Midbrain (tissue), 1 donor: ENCODE measurements around the gene SPEM2.
A peak's percentile ranks its signal among the peaks of the same experiment; 100 is the strongest.

ENCODE experiments used
- DNase-seq: peaks from one replicate; lab custom pipeline; 2025; lab: John Stamatoyannopoulos, UW

SPEM2 gene

DNA sequence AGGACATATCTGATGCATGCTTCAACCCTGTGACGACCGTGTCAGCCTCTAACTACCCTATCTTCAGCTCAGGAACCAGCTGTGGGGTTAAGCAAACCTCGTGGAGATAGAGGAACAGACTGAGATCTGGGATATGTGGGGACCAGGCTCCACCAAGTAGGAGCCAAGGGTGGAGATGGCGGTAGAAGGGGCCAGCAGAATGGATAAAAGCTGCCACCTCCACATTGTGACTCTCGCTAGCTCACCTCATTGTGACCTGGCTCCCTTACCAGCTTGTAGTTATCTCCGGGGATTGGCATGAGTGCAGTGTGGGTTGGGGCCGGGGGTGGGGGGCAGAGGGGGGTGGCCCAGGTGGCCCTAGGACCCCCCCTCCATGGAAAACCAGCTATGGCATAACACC is at the start of gene SPEM2:
SPEM2 (plus strand) TSS at position 301 of the 400 bp plus-strand sequence; CDS start at position 374, 73 bp downstream.
- no peak for DNase-seq

GRCh38 chr17:7379134-7379533 is 46.3 kb upstream of the SPEM2 start:
- no peak for DNase-seq

DNA sequence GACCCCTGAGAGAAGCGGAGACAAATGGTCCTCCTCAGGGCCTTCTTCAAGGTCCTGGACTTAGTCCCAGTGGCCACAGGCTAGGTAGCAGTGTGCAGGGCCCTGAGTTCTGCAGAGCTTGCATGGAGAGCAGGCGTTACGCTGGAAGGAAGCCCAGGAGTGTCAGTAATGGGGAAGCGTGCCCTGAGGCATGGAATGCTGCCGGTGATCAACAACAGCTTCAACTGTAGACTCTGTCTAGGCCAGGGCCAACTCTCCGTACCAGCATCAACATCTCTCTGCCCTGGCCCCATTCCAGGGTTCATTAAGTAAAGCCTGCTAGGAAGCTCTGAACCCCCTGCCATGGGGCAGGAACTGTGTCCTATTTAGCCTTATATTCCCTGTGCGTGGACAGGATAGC is 45.1 kb upstream of the SPEM2 start:
- DNase-seq = no peak

DNA sequence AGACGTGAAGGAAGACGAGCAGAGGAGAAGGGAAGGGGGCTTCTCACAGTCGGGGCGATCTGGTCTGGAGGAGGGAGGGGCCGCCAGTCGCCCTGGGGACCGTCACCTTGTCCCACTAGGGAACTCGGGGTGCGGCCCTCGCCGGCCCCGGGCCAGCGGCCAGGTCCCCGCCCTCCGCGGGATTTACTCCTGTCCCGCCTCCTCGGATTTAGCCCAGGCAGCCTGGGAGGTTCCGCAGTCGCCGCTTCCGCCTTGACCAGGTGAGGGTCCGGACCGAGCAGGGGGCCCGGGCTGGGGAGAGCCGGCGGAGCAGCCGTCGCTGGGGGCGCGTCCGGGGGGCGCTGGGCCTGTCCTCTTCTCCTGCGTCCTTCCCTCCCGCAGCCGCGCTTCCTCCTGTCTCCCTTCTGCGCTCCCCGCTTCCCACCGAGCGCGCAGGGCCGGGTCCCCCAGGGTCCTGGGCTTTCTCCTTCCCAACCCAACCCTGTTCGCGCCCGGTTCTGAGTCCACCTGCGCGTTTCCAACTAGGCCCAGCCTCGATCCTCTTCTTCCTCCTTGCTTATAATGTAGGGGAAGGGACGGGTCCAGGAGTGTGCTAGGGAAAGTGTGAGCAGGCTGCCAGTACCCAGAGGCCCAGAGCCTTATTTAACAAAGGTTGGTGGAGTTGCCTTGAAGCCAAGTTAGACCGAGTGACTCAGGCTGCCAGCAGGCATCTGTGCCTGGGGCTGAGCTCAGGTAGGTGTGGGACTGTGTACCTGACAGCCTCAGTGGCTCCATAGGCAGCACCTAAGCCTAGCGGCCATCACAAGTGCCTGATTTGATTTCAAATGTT is 44.3 kb upstream of the SPEM2 start, which contains the start of gene TNK1:
TNK1 (plus strand) TSS at position 235 of the 829 bp plus-strand sequence. CDS start 1,838 bp downstream, outside the sequence.
- no peak for DNase-seq

GRCh38 chr17:7382901-7383300 is 42.5 kb upstream of the SPEM2 start:
- no peak for DNase-seq

GRCh38 chr17:7383371-7383741 is 42.1 kb upstream of the SPEM2 start:
- DNase-seq = no peak

- DNase-seq = no peak
Measured at GRCh38 chr17:7383742-7384488, 41.5 kb upstream of the SPEM2 start.

DNA sequence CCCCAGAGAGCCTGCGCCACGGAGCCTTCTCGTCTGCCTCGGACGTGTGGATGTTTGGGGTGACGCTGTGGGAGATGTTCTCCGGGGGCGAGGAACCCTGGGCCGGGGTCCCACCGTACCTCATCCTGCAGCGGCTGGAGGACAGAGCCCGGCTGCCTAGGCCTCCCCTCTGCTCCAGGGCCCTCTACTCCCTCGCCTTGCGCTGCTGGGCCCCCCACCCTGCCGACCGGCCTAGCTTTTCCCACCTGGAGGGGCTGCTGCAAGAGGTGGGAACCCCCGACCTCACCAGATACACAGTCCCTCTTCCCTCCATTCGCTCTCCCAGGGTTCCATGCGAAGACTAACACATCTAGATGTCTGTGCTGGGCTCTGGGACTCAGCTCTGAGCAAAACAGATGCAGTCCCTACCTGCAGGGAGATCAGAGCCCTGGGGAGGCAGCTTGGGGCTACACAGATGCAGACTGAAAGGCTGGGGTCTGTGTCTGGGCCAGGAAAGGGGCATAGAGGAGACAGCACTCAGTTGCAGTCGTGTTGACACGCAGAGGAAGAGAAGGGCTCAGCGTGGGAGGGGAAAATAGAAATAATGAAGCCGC is 40.8 kb upstream of the SPEM2 start:
- DNase-seq = no peak

- no peak for DNase-seq
Measured at GRCh38 chr17:7388856-7389255, 36.6 kb upstream of the SPEM2 start.

DNA sequence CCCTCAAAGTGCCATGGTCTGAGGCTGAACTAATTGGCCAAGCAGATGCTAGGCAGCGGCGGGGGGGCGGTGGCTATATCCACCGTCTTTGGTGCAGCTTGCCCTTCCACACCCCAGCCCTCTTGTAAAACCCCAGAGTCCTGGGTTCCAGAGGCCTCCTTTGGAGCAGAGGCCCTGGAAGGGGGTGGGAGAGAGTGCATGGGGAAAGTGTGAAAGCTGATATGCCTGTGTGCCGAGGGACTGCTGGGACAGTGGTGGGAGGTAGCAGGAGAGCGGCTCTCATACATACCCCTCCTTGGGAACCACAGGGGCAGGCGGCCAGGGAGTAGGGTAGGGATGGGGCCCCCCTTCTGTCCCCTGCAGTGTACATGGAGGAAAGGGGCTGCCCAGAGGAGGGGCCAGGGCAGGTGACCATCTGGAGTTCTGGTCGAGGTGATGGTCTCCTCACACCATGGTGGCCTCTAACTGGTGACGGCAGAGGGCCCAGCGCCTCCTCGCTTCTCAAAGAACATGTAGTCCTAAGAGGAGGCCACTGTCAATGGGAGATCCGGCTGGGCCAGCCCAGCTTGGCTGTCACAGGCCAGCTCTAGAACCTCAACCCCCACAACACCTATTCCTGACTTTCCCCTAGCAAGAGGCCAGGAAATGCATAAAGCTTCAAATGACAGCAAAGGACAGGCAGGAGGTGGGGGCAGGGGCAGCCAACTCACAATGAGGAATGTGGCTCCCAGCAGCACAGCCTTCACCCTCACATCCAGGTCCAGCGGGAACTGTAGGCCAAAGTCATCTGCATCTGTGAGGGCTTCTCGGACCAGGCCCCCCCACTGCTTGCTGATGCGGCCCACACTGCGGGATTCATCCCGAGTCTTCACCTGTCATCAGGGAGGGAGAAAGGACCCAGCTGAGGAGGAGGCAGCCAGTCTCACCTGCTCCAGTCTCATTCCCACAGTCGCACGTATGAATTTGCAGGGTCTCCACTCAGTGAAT is 35.2 kb upstream of the SPEM2 start:
- no peak for DNase-seq

DNA sequence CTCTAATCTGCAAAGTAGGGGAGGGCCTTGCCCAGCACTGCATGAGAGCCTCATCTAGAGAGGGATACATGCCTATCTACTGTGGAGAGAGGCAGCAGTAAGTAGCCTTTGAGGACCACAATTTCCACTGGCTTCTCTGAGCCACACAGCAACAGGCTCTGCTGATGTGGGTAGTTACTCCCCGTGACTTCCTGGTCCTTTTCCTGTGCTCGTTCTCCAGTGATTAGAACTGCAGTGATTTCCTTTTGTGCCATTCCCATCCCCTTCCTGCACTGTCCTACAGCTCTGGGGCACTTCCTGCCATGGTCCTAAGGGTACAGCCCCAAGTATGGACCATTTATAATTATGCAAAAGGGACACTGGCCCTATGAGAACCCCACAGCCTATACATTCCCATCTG is 34.1 kb upstream of the SPEM2 start:
- no peak for DNase-seq

DNA sequence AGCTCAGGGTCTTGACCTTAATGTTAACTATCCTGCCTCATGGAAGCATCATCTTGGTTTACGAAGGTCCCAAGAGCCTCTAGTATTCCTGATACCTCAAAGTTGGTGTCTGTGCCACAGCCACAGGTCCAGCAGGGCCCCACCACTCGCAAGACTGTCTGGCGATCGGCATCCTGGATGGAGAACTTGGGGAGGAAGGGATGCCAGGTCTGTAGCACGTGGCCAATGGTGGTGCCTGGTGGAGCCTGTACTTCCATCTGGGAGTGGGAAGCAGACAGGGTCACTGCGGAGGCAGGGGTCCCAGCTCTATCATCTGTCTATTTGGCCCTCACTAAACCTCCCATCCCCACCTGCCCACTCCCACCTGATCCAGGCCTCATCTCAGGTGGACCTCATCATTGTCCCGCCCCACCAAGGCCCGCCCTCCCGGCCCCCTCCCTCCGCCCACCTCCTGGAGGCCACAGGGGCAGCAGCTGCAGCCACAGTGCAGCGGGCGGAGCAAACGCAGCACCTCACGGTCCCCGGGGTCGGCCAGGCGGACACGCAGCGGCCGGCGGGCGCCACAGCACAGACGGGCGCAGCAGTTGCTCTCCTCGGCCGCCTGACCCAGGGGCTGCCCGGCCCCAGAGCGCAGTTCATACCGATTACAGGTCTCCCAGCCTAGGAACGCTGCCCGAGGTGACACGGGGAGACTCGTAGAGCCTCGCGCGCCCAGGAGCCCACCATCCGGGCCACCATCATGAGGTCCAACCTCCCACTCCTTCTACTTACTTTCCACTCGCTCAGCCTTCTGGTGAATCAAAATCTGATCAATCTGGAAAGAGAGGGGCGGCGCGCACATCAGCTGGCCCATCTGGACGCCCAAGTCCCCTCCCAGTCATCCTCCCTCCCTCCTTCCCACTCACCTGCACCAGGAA is 32.5 kb upstream of the SPEM2 start:
- DNase-seq = no peak

DNA sequence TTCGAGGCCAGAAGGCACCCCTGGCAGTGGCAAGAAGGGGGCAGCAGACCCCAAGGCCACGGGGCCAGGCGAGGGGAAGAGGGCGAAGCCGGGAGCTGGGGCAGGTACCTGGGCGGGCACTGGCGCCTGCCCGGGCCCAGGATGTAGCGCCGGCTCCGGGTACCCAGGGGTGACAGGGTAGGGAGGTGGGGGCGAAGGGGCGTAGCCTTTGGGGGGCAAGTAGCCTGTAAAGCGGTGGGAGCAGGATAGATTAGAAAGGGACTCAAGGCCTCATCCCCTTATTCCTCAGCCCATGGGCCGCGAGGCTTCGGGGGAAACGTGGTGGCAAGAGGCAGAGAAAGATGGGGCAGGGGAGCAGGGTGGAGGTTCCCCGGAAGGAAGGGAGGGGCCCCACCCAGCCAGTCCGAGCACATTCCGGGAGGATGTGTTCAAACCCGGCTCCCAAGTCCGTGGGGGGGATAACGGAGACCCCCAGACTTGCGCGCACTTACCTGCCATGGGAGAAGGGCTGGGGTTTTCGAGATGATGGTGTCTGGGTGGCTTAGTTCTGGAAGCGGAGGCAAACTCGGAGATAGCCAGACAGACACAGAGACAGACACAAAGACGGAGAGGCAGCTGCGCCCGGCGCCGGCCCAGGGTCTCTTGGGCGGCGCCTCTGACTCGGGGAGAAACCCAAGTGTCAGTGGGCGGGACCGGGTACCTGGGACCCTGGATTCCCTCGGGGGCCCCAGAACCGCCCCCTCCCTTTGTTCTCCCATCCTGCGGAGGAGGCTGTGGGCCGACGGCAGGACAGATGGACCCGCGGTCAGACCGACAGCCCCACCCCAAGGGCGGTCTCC is 31.6 kb upstream of the SPEM2 start:
- DNase-seq = no peak

DNA sequence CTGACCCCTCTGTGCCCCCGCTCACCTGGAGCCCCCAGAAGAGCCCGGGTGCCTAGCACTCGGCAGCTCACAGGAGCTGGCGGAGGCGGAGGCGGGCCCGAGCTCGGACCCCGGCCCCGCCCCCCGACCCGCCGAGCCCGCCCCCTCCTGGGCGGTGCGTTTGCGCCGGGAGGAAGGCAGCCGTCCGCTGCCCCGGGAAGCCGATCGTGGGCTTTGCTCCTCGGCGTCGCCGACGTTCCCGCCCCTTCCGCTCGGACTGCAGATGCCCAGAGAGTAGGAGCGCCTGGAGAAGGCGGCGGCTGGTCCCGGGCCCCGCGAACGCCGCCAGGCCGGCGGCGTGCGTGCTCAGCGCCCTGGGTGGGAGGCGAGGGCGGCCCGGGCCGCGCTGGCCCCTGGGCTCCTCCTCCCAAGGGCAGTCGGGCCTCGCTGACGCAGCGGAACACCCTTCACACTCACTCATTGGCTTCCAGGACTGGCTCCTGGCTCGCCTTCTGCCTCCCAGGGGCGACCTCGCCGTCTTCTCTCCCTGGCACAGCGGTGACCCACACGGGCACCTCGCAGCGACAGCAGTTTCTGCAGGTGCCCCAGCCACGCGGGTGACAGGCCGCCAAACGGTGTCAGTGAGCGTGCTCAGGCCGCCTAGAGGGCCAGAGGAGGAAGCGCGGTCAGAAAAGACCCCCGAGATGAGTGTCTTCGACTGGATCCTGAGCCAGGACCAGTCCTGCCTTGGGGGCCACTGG is 30.8 kb upstream of the SPEM2 start, which contains the start of gene PLSCR3:
PLSCR3 (minus strand) TSS at position 74 of the 740 bp plus-strand sequence. CDS start 415 bp downstream, outside the sequence.
- DNase-seq = peak; percentile 81

- no peak for DNase-seq
Measured at GRCh38 chr17:7396147-7396546, 29.3 kb upstream of the SPEM2 start.

GRCh38 chr17:7398612-7399011 is 26.8 kb upstream of the SPEM2 start:
- no peak for DNase-seq

DNA sequence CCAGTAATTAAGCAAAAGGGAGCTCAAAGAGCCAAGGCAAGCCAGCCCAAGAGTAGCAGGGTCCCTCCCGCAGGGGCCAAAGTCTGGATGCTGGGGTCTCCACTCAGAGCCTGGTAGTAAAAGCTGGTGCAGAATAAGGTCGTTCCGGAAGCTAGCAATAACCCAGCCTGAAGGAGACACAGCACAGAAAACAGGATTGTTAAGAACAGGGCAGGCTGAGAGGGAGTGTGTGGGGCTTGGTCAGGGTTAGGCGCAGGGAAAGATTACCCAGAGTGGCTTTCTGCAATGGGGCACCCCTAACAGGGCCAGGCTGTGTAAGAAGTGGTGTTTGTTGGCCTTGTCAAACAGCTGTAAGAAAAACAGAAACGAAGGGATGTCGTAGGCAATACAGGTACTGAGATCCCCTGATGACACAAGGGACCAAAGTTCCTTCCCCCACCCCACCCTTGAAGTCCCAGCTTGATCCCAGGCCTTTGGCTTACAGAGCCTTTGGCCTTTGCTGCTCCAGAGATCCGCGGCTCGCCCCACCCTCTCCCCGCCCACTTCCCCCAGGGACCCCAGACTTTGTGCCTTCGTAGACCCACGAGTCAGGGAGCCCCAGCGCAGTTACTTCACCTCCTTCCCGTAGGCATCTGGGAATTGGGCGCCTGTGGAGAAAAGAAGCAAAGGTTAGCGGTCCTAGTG is 22.2 kb upstream of the SPEM2 start:
- DNase-seq = no peak

DNA sequence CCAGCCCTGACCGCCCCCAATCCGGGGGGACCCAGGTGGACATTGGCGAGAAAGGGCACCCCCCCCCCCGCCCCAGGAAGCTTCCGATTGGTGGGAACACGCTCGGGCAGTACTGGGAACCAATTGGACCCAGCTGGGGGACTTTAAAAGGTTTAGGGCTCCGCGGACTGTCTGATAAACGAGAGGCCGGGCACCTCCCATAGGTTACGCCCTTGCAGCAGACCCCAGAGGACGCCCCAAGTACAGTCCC is 21.8 kb upstream of the SPEM2 start:
- DNase-seq = no peak
